HG03045 (cell line): ENCODE data around the gene DUS1L.

Experiments
- ATAC-seq: cut with Tn5 transposase; IDR thresholded peaks from one replicate; pipeline ENCODE4 v1.9.1; 2021; ENCODE audit warnings: mild to moderate bottlenecking, moderate library complexity; ENCODE audit not compliant: unreplicated experiment

DUS1L gene

GRCh38 chr17:82016061-82016874, 49.3 kb downstream of the DUS1L start:
- ATAC-seq: no peak

GRCh38 chr17:82015311-82015971, 50.2 kb downstream of the DUS1L start:
- no peak for ATAC-seq

- no peak for ATAC-seq
Observed at GRCh38 chr17:82014971-82015310, 50.7 kb downstream of the DUS1L start.

GRCh38 chr17:82014432-82014831, 51.2 kb downstream of the DUS1L start:
- no peak for ATAC-seq

GRCh38 chr17:82013772-82014321, 51.8 kb downstream of the DUS1L start:
- ATAC-seq: no peak

GRCh38 chr17:82013341-82013740, 52.3 kb downstream of the DUS1L start:
- no peak for ATAC-seq

GRCh38 chr17:82012640-82013295, 52.8 kb downstream of the DUS1L start:
- no peak for ATAC-seq

- ATAC-seq: no peak
Observed at GRCh38 chr17:82012261-82012639, 53.4 kb downstream of the DUS1L start.

GRCh38 chr17:82011617-82012187, 53.9 kb downstream of the DUS1L start:
- no peak for ATAC-seq

- ATAC-seq: no peak
Observed at GRCh38 chr17:82010575-82011525, 54.8 kb downstream of the DUS1L start.

- no peak for ATAC-seq
Observed at GRCh38 chr17:82009413-82009812, 56.2 kb downstream of the DUS1L start.

- ATAC-seq: no peak
Observed at GRCh38 chr17:82008941-82009405, 56.6 kb downstream of the DUS1L start.

GRCh38 chr17:82008258-82008940, 57.2 kb downstream of the DUS1L start:
- ATAC-seq: no peak
